ENCODE results near the gene SLC13A4. TPM values are rescaled to one million over a fixed set of nuclear protein-coding genes. Genes with fewer than 3 reads are reported as not detected.
A peak's percentile ranks its signal among the peaks of the same experiment; 100 is the strongest.

Gene SLC13A4
- total RNA-seq, 1 experiment from 2014 or later = not detected

DNA sequence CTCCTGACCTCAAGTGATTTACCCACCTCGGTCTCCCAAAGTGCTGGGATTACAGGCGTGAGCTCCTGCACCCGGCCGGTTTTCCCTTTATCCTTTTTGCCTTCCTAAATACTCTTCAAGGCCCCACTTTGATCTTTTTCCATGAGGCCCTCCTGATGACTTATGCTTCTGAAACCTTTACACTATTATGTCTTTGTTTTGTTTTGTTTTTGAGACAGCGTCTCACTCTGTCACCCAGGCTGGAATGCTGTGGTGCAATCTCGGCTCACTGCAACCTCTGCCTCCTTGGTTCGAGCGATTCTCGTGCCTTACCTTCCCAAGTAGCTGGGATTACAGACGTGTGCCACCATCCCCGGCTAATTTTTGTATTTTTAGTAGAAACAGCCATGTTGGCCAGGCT is 61.8 kb downstream of the SLC13A4 start:
- ChIA-PET POLR2A (ENCODE audit: low non-redundant PET) (no interaction called here), CTCF (interaction anchor here (0.5 kb wide), 1 partner anchor 95 kb away, joined by 3 read pairs; no protein-coding TSS in a partner anchor)
- peaks cover 13% of the 10 kb centered on the region for H3K4me1 ChIP-seq (ENCODE audit: insufficient read depth, low read length, poor library complexity, severe bottlenecking)
- H3K4me3 ChIP-seq (ENCODE audit: low read depth, low read length, poor library complexity, severe bottlenecking) = no peak overlapping the region
- no peak for DNase-seq (ENCODE audit: low spot score)
- H3K36me3 ChIP-seq (ENCODE audit: insufficient read depth, low read length, poor library complexity, severe bottlenecking) = no peaks in the 10 kb centered on the region
- TF ChIP-seq, protein P1, sequence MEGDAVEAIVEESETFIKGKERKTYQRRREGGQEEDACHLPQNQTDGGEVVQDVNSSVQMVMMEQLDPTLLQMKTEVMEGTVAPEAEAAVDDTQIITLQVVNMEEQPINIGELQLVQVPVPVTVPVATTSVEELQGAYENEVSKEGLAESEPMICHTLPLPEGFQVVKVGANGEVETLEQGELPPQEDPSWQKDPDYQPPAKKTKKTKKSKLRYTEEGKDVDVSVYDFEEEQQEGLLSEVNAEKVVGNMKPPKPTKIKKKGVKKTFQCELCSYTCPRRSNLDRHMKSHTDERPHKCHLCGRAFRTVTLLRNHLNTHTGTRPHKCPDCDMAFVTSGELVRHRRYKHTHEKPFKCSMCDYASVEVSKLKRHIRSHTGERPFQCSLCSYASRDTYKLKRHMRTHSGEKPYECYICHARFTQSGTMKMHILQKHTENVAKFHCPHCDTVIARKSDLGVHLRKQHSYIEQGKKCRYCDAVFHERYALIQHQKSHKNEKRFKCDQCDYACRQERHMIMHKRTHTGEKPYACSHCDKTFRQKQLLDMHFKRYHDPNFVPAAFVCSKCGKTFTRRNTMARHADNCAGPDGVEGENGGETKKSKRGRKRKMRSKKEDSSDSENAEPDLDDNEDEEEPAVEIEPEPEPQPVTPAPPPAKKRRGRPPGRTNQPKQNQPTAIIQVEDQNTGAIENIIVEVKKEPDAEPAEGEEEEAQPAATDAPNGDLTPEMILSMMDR (conservative IDR thresholded peaks at IDR 0.05; ENCODE audit: low read depth, low read length) = no peak
- no peak for TF ChIP-seq EZH2 (IDR thresholded peaks at IDR 0.05; ENCODE audit: borderline replicate concordance, low read depth, low read length, poor library complexity, severe bottlenecking)
- BruUV-seq (replicated peaks) = no TSS peak
- intact Hi-C loops (cut with micrococcal nuclease; ENCODE audit: unreplicated experiment) = no loop called here
- H3K27ac ChIP-seq (ENCODE audit: low read depth, low read length, poor library complexity, severe bottlenecking) = no peak overlapping the region
- H3K9me3 ChIP-seq (ENCODE audit: low read depth, low read length, poor library complexity, severe bottlenecking) = no peaks in the 10 kb centered on the region
- no peaks in the 10 kb centered on the region for H3K27me3 ChIP-seq (replicated peaks; ENCODE audit: insufficient read depth, low read depth, low read length, poor library complexity)

DNA sequence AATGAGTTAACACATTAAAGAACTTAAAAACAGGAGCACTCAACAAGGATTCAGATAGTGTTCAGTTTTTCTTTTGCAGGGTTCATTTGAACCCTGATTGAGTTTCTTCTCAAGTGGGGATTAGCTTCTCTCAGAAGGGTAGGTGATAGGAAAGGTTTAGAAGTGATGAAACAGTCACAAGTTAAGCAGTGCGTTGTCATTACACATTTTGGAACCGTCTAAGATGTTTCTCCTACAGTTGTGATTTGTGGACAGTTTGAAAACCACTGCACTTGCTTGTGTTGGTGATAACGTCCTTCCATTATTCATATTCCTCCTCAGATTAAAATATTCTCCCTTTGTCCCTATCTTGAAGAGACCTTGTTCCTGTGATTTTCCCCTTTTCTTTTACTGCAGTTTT is 62.9 kb downstream of the SLC13A4 start:
- no peaks in the 10 kb centered on the region for H3K9me3 ChIP-seq (ENCODE audit: low read depth, low read length, poor library complexity, severe bottlenecking)
- CTCF ChIA-PET = interaction anchor here (0.7 kb wide), 1 partner anchor 154 kb away, joined by 6 read pairs; no protein-coding TSS in a partner anchor
- no peaks in the 10 kb centered on the region for H3K36me3 ChIP-seq (ENCODE audit: insufficient read depth, low read length, poor library complexity, severe bottlenecking)
- intact Hi-C loops (cut with micrococcal nuclease; ENCODE audit: unreplicated experiment) = no loop called here
- no peak overlapping the region for H3K4me3 ChIP-seq (ENCODE audit: low read depth, low read length, poor library complexity, severe bottlenecking)
- no peaks in the 10 kb centered on the region for H3K27me3 ChIP-seq (replicated peaks; ENCODE audit: insufficient read depth, low read depth, low read length, poor library complexity)
- POLR2A ChIA-PET (ENCODE audit: low non-redundant PET) = no interaction called here
- H3K27ac ChIP-seq (ENCODE audit: low read depth, low read length, poor library complexity, severe bottlenecking) = no peak overlapping the region
- no TSS peak for BruUV-seq (replicated peaks)
- no peak for TF ChIP-seq EZH2 (IDR thresholded peaks at IDR 0.05; ENCODE audit: borderline replicate concordance, low read depth, low read length, poor library complexity, severe bottlenecking)
- TF ChIP-seq, protein P1 (conservative IDR thresholded peaks at IDR 0.05; ENCODE audit: low read depth, low read length) = no peak
- peaks cover 13% of the 10 kb centered on the region for H3K4me1 ChIP-seq (ENCODE audit: insufficient read depth, low read length, poor library complexity, severe bottlenecking)
- DNase-seq (ENCODE audit: low spot score) = no peak

DNA sequence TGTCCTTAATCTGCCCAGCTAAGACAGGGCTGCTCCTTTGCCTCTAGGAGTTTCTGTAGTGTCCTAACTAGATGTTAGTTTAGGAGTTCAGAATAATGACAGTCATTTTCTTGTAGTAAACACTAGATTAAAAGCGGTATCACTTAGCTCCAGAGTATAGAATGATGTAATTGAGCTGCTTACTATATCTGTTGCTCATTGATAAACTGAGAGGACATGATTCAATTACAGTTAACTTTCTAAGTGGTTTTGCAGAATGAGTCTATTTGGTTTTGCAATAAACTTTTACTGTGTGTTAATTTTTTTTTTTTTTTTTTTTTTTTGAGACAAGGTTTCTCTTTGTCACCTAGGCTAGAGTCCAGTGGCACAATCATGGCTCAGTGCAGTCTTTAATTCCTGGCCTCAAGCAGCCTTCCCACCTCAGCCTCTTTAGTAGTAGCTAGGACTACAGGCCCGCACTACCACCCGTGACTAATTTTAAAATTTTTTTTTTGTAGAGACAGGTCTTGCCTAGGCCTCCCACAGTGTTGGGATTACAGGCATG is 63.9 kb downstream of the SLC13A4 start:
- POLR2A ChIA-PET (ENCODE audit: low non-redundant PET) = no interaction called here
- TF ChIP-seq, protein P1 (conservative IDR thresholded peaks at IDR 0.05; ENCODE audit: low read depth, low read length) = no peak
- no peak for TF ChIP-seq EZH2 (IDR thresholded peaks at IDR 0.05; ENCODE audit: borderline replicate concordance, low read depth, low read length, poor library complexity, severe bottlenecking)
- Histone ChIP-seq H3K36me3 (ENCODE audit: insufficient read depth, low read length, poor library complexity, severe bottlenecking) (no peaks in the 10 kb centered on the region), H3K9me3 (ENCODE audit: low read depth, low read length, poor library complexity, severe bottlenecking) (no peaks in the 10 kb centered on the region), H3K4me3 (ENCODE audit: low read depth, low read length, poor library complexity, severe bottlenecking) (peak overlapping the region; percentile 84), H3K27ac (ENCODE audit: low read depth, low read length, poor library complexity, severe bottlenecking) (no peak overlapping the region), H3K4me1 (ENCODE audit: insufficient read depth, low read length, poor library complexity, severe bottlenecking) (peaks cover 13% of the 10 kb centered on the region), H3K27me3 (replicated peaks; ENCODE audit: insufficient read depth, low read depth, low read length, poor library complexity) (no peaks in the 10 kb centered on the region)
- CTCF ChIA-PET = no interaction called here
- no TSS peak for BruUV-seq (replicated peaks)
- peak; percentile 28 for DNase-seq (ENCODE audit: low spot score)
- intact Hi-C loops (cut with micrococcal nuclease; ENCODE audit: unreplicated experiment) = loop anchor here (5.0 kb wide), 1 partner anchor 152 kb away; the partner anchor contains the start of gene CNOT4
